ENCODE results near the gene SPAG5.

The SPAG5 gene, protein sequence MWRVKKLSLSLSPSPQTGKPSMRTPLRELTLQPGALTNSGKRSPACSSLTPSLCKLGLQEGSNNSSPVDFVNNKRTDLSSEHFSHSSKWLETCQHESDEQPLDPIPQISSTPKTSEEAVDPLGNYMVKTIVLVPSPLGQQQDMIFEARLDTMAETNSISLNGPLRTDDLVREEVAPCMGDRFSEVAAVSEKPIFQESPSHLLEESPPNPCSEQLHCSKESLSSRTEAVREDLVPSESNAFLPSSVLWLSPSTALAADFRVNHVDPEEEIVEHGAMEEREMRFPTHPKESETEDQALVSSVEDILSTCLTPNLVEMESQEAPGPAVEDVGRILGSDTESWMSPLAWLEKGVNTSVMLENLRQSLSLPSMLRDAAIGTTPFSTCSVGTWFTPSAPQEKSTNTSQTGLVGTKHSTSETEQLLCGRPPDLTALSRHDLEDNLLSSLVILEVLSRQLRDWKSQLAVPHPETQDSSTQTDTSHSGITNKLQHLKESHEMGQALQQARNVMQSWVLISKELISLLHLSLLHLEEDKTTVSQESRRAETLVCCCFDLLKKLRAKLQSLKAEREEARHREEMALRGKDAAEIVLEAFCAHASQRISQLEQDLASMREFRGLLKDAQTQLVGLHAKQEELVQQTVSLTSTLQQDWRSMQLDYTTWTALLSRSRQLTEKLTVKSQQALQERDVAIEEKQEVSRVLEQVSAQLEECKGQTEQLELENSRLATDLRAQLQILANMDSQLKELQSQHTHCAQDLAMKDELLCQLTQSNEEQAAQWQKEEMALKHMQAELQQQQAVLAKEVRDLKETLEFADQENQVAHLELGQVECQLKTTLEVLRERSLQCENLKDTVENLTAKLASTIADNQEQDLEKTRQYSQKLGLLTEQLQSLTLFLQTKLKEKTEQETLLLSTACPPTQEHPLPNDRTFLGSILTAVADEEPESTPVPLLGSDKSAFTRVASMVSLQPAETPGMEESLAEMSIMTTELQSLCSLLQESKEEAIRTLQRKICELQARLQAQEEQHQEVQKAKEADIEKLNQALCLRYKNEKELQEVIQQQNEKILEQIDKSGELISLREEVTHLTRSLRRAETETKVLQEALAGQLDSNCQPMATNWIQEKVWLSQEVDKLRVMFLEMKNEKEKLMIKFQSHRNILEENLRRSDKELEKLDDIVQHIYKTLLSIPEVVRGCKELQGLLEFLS

DNA sequence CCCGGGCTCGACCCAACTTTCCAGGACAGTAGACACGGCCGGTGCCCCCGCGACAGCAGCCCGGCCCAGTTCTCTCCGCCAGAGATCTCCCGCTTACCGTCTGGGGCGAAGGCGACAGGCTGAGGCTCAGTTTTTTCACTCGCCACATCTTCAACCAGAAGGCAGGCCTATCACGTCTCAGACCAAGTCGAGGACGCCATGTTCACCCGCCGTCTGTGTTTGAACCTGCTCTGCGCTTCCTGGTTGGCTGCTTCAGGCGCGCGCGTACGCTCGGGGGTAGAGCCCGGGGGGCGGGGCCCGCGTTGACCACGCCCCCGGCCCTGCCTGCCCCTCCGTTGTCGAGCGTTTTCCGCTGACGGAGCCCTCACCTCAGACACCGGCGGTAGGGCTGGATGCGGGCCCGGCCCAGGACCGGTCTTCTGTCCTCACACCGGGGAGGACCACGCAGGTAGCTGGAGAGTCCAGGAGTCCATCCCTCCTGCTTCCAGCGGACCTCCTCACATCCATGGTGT is at the start of gene SPAG5:
Gene SPAG5, minus strand, starts transcription at position 227 of the 512 bp plus-strand sequence. Its CDS starts 79 bp downstream, at position 148.
- peak; percentile 94 for DNase-seq

DNA sequence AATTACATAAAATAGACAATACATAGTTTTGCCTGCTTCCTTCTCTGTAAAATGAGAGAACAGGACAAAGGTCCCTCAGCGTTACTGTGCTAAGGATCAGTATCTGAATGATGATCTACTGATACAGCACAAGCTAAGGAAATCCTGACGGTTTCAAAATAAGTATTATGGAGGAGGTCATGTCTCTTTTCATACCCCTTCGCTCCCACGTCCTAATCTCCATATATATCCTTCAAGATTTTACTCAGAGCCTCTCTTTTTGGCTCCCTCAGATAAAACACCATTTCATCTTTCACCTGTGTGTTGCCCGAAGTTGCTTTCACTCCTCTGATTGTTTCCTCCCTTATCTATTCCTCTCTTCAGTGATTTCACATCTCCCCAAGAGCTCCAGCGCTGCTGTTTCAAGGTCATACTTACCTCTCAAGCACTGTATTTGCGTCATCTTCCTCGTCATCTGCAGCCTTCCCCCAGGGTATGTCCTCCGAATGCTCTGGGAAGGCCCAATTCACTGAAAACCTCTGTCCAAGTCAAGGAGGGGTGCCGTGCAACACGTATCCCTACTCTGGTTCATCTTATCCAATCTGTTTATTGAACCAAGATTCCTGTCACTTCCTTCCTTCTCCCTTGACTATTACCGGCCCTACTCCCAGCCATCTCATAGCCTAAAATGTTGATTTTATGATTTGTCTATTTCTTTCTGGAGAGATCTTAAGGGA is 47.4 kb upstream of the SPAG5 start:
- DNase-seq: no peak

DNA sequence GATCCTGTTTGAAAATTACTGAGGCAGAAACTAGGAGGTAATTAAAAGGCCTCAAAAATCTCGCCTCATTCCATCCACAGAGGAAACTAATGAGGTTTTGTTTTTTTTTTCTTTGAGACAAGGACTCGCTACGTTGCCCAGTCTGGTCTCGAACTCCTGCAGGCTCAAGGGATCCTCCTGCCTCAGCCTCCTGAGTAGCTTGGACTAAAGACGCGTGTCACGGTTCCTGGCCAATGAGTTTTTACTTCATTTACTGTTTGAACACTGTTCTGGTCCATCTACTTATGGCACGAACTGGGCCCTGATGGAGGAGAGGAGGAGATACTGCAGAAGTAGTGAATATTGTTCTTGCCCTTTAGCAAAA is 46.7 kb upstream of the SPAG5 start:
- DNase-seq: no peak

DNA sequence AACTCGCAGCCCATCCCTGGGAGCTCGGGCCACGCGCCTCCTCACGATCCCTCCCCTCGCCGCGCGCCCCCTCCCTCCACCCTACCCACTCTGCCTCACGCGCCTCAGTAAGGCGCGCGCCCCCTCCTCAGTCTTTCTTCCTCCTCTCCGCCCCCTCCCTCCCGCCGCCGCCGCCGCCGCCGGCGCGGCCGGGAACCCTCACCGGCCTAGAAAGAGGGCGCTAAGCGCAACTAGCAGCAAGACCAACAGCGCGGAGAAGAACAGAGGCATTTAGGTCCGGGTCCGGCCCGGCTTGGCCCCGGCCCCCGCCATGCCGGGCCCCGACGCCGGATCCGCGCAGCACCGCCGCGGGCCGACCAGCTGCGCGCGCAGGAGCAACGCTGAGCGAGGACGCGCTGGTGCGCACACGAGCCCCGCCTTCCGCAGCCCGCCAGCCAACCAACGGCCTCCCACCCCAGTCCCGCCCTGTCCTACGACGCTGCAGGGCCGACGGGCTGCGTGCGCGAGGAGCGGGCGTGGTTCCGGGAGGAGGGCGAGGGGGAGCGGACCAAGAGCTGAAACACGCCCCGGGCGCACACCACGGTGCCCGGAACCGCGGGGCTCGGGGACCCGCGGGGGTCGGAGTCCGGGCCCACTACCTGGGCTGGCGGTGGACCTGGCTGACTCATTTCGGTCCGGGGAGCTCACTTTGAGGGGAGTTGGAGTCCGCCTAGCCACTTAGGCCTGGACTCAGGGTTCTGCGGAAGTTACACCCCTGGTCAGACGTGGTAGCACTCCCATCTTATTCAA is 46.2 kb upstream of the SPAG5 start, which contains the start of gene BLTP2:
Gene BLTP2, minus strand, starts transcription at position 372 of the 789 bp plus-strand sequence. Its CDS starts 102 bp downstream, at position 270.
- DNase-seq: peak; percentile 96

DNA sequence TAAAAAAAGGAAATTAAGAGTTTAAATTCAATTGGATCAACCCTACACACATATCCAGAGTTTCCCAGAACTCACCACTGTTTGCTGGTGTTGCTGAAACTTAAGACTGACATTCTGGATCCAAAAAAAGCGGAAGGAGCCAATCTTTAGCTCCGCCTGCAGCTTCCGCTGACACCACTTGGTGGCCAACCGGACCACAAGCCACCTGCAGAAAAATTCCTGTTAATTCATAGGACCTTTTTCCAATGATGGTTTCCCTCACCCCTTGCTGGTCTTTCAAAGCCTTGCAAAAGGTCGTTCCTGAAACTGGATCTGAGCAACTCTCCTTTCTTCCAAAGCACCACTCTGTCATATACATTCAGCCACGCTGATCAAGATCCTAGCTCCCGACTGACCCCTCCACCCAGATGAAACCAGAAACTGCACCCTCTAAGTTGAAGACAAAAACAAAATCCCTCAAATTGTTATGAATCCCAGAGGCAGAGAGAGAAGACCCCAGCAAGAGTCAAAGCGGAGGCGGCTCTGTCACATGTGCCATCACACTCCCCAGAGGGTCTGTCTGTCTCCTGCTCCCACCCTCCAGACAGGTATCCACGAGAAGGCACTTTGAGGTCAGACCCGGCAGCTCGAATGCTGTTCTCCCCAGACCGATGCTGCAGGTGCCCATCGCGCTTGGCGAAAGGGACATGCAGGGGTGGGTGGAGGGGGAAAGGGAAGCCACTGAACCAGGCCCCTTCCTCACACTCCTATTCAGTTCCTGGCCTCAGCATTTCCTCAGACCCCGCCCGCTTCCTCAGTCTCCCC is 45.4 kb upstream of the SPAG5 start:
- no peak for DNase-seq

DNA sequence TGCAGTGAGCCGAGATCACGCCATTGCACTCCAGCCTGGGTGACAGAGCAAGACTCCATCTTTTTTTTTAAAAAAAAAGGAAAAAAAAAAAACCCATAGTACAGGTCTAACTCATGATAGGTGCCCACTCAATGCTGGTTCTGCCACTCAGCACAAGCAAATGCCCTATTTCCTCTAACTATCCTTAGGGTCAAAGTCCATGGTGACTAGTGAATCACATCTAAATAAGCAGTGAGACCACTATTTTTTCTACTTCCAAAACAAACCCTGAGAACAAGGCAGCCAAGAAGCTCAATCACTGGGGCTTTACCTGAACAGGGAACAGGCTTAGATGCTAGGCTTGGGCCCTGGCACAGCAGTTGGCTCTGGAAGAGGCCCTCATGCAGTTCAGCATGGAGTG is 42.8 kb upstream of the SPAG5 start:
- no peak for DNase-seq

DNA sequence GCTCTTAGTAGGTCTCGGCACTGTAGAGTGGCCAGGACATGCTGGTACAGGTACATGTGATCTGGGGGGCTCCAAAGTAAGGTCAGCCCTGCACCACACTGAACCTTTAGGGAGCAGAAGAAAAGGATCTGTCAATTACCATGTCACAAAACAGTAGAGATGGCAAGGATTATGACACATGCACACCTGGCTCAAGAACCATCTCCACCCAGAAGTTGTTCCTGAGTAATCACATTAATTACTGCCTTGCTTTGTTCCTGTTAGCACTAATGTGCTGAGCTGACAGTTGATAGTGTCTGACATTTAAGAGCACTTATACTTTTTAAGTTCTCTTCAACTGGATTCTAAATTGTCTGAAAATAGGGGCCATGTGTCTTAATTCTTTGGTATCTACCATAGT is 36.7 kb upstream of the SPAG5 start:
- DNase-seq: no peak

DNA sequence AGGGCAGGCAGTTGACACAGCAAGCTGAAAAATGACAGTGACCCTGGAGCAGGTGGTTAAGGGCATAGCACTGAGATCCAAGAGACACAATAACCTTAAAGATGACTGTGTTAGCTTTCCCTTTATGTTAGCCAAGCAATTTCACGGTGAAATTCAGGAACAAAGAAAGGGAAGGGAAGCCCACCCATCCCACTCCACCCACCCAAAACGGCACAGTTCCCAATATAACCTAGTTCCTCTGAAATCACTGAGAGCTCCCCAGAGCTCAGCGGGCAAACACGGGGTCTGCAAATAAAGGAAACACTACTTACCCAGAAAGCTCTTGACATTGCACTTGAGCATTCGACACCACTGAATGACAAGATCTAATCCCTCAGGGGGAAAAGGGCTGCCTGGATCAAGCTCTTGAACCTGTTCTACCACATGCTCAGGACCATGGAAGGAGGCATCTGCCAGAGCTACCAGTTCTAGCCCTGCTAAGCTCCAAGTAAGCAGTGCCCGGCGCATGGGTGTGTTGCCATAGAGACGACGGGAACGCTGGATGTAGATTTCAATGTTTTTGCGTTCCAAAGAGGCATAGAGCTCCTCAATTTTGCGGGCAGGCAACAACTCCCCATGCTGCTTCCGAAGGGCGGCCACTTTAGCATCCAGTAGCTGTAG is 35.5 kb upstream of the SPAG5 start:
- DNase-seq: no peak

DNA sequence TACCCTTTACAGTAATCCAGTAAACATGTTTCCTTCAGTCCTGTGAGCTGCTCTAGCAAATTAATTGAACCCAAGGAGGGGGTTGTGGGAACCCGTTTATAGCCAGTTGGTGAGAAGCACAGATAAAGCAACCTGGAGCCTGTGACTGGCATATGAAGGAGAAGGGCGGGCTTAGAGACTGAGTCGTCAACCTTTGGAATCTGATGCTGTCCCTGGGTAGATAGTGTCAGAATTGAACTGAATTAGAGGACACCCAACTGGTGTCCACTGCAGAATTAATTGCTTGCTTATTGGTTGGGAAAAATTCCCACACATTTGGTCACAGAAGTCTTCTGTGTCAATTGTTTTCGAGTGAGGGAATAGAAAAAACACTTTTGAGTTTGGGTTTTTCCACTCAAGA is 28.0 kb upstream of the SPAG5 start:
- DNase-seq: no peak

DNA sequence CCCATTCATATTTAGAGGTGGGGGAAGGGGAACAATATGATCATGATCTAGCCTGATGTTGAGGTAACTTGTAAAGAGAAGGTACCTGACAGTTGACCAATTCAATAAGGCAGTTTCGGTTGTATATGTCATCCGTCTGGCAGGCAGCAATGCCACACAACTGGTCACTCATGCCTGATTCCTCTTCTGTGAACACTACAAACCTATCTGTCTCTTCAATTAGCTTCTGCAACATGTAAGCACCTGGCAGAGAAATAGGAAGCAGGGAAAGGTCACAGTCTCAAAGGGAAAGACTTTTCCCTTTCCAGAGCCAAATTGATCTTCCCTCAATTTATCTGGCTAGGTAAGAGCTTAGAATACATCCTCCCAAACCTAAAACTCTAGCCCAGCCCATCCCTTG is 25.3 kb upstream of the SPAG5 start:
- no peak for DNase-seq

DNA sequence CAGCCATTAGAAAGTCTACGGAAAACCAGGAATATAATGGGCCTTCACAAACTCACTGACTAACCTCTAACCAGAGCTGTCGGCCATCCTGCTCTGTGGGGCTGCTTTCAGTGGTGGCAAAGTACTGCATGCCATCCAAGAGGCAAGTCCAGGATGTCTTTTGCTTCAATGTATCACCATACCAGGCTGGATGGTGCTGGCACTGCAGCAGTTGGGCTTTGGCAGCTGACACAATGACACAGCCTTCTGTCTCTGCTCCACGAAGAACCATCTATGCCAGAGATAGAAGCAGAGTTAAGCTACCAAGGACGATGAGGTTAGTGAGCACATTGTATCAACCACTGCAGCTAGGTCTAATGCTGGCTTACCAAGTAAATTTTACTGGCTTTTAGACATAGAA is 24.9 kb upstream of the SPAG5 start:
- DNase-seq: no peak

DNA sequence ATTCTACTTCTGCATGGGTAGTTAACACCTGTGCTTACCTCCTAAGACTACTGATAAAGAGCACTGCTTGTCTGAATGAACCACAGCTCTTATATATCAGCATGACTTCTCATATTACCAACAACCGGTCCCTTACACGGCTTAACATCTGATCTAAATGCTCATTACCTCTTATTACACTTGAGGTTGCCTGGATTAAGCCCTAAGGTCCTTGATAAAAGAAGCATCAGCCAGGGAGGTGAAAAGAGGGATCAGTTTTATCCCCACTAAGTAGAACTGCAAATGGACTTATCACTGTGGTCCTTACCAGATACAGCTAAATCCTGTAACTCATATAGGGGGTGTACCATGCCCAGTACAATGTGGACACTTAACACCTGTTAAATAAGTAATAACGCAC is 23.4 kb upstream of the SPAG5 start:
- DNase-seq: no peak

DNA sequence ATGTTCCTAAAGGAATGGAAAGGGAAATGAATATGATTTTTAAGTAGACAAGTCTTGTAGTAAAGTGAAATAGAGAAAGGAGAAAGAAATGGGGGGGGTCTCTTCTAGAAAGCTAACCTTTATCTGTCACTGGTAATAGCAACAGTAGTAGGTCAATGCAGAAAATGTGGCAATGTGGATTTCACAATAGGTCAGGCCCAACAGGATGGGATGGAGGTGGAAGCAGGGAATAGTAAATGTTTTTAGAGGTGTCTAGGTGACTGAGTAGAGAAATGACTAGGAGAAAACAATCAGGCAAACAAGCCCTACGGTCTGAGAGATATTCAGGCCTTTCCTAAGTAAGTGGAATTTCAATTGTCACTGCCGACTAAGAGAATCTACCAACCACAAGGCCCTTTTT is 21.2 kb upstream of the SPAG5 start:
- DNase-seq: no peak

DNA sequence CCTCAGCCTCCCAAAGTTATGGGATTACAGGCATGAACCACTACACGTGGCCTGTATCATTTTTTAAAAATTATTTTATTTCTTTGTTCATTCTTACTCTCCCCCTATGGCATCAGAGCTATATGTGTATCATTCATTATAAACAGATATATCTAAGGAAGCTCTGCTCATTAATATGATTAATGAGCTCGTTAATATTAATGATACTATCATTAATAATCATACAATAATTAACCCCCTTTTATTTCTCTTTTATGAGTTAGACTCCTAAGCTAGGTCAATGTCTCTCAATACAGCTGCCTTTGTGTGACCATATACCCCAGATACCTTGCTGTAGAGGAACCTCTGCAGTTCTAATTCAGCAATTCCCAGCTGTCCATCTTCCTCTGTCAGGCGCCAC is 19.6 kb upstream of the SPAG5 start:
- DNase-seq: no peak

DNA sequence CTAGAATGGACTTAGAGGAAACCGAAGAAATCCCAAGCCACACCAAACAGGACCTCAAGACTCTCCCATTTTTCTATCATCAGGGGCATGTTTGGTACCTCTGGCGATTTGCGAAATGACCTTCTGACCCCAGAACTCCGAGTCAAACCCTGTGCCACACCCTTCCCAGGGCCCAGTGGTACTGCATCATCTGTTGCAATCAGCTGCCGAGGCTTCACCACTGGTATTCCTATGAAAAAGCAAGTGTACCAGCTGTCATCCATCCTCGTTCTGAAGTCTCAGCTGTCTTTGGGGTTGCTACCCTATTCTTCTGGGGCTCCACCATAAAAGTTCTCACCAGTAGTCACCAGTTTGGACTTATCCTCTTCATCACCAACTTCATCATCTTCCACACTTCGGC is 17.5 kb upstream of the SPAG5 start:
- no peak for DNase-seq

DNA sequence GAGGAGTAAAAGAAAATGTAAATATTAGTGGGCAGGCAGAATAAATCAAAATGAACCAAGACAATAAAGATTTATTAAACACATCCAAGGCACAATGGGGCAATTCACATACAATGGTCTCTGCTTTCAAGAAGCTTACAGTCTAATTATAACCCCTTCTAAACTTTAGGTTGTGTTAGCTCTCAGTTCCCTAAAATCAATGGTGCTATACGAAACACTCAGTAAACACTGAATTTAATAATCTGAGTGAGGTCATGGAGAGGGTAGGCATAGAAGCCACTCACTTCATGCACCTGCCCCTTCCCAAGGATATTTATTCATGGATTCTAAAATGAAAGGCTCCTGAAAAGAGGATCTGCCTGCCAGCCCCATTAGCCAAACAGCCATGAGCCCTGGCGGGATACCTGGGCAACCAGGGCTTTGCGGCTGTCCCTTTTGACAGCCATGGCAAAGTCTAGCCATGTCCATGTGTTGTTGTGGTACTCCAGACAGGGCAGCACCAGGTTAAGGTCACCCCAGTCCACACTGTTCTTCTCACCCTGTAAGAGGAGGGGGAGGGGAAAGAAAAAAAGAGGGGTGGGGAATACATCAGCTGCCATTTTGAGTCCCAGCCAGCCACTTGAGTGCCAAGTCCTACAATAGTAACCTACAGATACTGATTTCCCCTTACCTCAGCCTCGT is 16.6 kb upstream of the SPAG5 start:
- DNase-seq: no peak

DNA sequence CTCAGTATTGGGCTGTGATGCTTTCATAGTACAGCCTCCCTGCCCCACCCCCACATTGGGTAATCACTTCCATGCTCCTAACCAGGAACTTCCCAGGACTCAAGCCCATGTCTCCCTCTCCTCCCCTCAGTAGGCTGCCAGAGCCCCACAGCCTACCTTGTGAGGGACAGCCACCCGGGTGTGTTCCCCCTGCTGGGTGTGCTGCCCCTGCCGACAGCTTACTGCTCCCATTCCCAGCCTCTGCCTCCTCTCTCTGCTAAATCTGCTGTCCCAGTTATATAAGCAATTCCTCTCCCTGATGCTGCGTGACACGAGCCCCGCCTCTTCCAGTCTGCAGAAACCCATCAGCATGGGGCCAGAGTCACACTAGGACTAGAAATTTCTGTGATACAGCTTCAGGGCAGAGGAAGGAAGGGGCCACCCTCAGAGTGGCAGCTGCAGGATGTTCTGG is 15.1 kb upstream of the SPAG5 start, which contains the start of gene RSKR:
Gene RSKR, minus strand, starts transcription at position 255 of the 451 bp plus-strand sequence. Its CDS starts 24 bp downstream, at position 231.
- no peak for DNase-seq

DNA sequence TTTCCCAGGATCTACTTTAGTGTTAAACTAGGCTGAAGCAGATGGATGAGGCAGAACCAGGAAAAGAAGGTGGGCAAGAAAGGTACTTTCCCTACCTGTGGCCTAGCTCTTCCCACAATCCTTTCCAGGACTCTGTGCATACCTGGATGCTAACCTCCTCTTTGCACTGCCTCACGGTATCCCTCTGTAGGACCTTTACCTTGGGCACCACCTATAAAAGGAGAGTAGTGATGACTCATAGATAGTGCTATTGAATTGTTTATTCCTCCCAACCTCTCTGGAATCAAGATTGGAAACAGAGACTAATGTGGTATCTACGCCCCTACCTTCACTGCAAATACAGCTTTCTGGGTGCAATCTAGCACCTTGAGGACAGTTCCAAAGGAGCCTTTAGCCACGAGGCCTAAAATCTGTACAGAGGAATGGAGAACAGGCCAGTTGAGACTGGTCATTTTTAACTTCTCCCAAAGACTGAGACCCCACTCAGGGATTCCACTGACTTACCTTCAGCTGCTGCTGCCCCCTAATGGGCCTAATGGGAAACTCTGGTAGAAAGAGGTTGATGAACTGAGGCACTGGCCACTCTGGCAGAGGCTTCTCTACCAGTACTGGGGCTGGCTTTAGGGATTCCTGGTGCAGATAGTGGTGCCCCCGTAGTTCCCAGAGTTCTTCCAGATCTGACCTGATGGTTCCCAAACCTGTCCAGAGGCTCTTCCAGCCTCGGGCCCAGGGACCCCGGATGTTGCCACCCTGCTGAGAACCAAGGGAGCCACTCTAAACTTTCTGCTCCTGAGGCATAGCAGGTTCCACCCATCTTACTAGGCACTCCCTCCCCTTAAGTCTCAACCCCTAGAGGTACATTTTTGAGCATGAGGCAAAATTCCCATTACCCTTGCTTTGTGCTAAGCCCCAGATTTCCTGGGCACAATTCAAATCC is 14.4 kb upstream of the SPAG5 start:
- DNase-seq: no peak
